ENCODE results near the gene BTBD9. TPM values are rescaled to one million over a fixed set of nuclear protein-coding genes. Genes with fewer than 3 reads are reported as not detected.

The BTBD9 gene
- 10 to 100 TPM; 16.2 to 28.3 TPM for total RNA-seq

DNA sequence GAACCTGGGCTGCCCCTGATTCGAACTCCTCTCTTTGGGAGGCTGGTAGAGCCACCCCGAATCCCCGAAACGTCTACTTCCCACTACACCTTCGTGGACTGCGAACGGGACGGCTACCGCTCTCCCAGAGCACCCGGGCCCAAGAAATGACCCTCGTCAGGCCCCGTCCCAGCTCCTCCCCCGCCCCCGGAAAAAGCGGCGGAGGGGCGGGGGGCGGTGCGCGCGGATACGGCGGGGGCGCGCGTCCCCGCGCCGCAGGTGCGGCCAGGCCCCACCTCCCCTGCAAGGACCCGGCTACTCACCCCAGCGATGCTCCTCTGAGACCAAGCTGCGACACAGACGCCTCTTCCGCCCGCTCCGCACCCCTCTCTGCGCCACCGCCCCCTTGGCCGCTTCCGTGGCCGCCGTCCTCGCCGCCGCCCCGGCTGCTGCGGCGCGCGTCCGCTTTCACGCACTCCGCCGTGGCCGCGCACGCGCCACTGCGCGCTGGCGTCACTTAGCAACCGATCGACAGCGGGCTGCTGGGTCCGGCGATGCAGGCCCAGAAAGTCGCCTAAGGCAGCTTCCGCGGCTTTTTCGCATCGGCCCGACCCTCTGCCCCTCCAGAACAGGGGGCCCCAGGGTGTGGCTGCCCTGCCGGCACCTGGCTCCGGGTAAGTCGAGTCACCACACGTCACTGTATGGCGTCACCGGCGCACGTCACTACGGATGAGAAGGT lies at the start of gene BTBD9:
BTBD9 (minus strand) TSS at position 432 of the 718 bp plus-strand sequence.
- H3K27me3 Mint-ChIP-seq, result no peaks in the 10 kb centered on the region
- H3K4me1 Mint-ChIP-seq, result peaks cover 49% of the 10 kb centered on the region

DNA sequence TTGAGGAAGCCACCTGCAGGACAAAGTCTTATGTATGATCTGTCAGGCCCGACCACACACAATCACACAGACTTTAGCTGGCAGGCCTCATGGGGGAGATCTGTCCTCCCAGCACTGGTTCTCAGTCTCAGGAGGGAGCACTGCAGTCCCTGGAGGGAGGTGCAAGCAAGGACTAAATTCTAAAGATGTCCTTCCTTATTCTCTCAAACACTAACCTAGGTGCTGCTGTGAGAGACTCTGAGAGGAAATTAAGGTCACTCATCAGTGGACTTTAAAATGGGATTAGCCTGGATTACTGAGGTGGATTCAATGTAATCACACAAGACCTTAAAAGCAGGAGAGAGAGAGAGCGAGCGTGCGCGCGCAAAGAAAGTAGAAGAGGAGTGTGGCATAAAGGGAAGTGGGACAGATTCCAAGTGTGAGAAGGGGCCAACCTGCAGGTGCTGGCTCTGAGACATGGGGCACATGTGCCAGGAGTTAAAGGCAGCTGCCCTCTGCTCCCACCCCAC lies 48.9 kb upstream of the BTBD9 start:
- Mint-ChIP-seq H3K36me3 (ENCODE audit: low read depth) (peaks cover 36% of the 10 kb centered on the region), H3K9me3 (no peaks in the 10 kb centered on the region), H3K4me1 (peaks cover 18% of the 10 kb centered on the region), H3K4me3 (no peak overlapping the region), H3K27ac (no peak overlapping the region), H3K27me3 (no peaks in the 10 kb centered on the region)
- ATAC-seq (replicated peaks), result no peak

More for the DNA sequence above, at the start of gene BTBD9:
- no peaks in the 10 kb centered on the region for H3K36me3 Mint-ChIP-seq (ENCODE audit: low read depth)
- peak; percentile 76 for ATAC-seq (replicated peaks)
- peak within 1 kb of the TSS; percentile 90 for H3K27ac Mint-ChIP-seq
- no peaks in the 10 kb centered on the region for H3K9me3 Mint-ChIP-seq
- peak within 1 kb of the TSS; percentile 86 for H3K4me3 Mint-ChIP-seq

- ATAC-seq (replicated peaks), result no peak
- peaks cover 47% of the 10 kb centered on the region for H3K36me3 Mint-ChIP-seq (ENCODE audit: low read depth)
Observed at GRCh38 chr6:38687549-38687948, 47.8 kb upstream of the BTBD9 start.

GRCh38 chr6:38687043-38687353 lies 47.3 kb upstream of the BTBD9 start:
- ATAC-seq (replicated peaks), result no peak
- no peaks in the 10 kb centered on the region for H3K27me3 Mint-ChIP-seq
- H3K9me3 Mint-ChIP-seq, result no peaks in the 10 kb centered on the region
- H3K36me3 Mint-ChIP-seq (ENCODE audit: low read depth), result peaks cover 52% of the 10 kb centered on the region
- H3K27ac Mint-ChIP-seq, result no peak overlapping the region
- peaks cover 12% of the 10 kb centered on the region for H3K4me1 Mint-ChIP-seq
- H3K4me3 Mint-ChIP-seq, result no peak overlapping the region

More at GRCh38 chr6:38687549-38687948, 47.8 kb upstream of the BTBD9 start:
- Mint-ChIP-seq H3K4me3 (no peak overlapping the region), H3K4me1 (peaks cover 12% of the 10 kb centered on the region), H3K27me3 (no peaks in the 10 kb centered on the region), H3K9me3 (no peaks in the 10 kb centered on the region), H3K27ac (no peak overlapping the region)

GRCh38 chr6:38686270-38687042 lies 46.7 kb upstream of the BTBD9 start:
- no peak overlapping the region for H3K27ac Mint-ChIP-seq

GRCh38 chr6:38684904-38685303 lies 45.2 kb upstream of the BTBD9 start:
- Mint-ChIP-seq H3K9me3 (no peaks in the 10 kb centered on the region), H3K27ac (peak overlapping the region; percentile 20), H3K4me3 (no peak overlapping the region), H3K27me3 (no peaks in the 10 kb centered on the region), H3K4me1 (peaks cover 12% of the 10 kb centered on the region), H3K36me3 (ENCODE audit: low read depth) (peaks cover 70% of the 10 kb centered on the region)
- ATAC-seq (replicated peaks), result no peak

More at GRCh38 chr6:38686270-38687042, 46.7 kb upstream of the BTBD9 start:
- H3K36me3 Mint-ChIP-seq (ENCODE audit: low read depth), result peaks cover 58% of the 10 kb centered on the region
- ATAC-seq (replicated peaks), result no peak
- no peaks in the 10 kb centered on the region for H3K9me3 Mint-ChIP-seq
- no peak overlapping the region for H3K4me3 Mint-ChIP-seq
- no peaks in the 10 kb centered on the region for H3K27me3 Mint-ChIP-seq
- peaks cover 12% of the 10 kb centered on the region for H3K4me1 Mint-ChIP-seq

DNA sequence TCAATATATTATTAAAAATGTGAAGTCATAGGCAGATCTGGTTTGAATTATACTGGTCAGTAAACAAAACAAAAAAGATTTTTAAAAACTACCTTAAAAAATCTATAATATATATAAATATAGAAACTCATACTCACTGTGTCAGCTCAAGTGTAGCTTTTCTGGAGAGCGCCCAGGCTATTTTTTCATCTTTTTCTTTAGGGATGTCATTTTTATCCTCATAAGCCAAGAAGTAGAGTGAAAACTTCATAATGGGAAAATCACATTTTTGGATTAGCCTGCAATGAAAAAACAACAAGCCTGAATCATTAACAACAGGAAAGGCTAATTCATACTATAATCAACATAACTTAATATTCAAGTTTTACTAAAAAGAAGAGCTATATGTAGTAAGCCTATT lies 44.5 kb upstream of the BTBD9 start:
- H3K4me3 Mint-ChIP-seq, result no peak overlapping the region
- H3K27ac Mint-ChIP-seq, result peak overlapping the region; percentile 20

GRCh38 chr6:38681850-38682249 lies 42.1 kb upstream of the BTBD9 start:
- Mint-ChIP-seq H3K36me3 (ENCODE audit: low read depth) (peaks cover 93% of the 10 kb centered on the region), H3K27me3 (no peaks in the 10 kb centered on the region), H3K27ac (no peak overlapping the region), H3K9me3 (no peaks in the 10 kb centered on the region), H3K4me1 (peaks cover 4% of the 10 kb centered on the region), H3K4me3 (no peak overlapping the region)
- no peak for ATAC-seq (replicated peaks)

More for the DNA sequence above, 44.5 kb upstream of the BTBD9 start:
- no peak for ATAC-seq (replicated peaks)
- Mint-ChIP-seq H3K9me3 (no peaks in the 10 kb centered on the region), H3K4me1 (peaks cover 12% of the 10 kb centered on the region), H3K36me3 (ENCODE audit: low read depth) (peaks cover 77% of the 10 kb centered on the region), H3K27me3 (no peaks in the 10 kb centered on the region)

DNA sequence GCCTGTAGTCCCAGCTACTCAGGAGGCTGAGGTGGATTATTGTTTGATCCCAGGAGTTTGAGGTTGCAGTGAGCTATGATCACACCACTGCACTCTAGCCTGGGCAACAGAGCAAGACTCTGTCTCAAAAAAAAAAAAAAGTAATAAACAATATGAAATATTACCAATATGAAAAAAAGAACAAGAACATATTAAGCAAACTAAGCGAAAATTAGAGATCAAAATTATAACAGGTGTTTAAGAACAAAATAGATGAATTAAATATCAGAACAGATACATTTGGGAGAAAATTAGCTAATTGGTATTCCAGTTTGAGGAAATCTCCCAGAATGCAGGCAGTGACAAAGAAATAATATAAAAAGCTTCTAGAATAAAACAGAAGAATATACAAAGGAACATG lies 39.9 kb upstream of the BTBD9 start:
- no peak overlapping the region for H3K27ac Mint-ChIP-seq
- peaks cover 95% of the 10 kb centered on the region for H3K36me3 Mint-ChIP-seq (ENCODE audit: low read depth)
- no peaks in the 10 kb centered on the region for H3K9me3 Mint-ChIP-seq
- H3K4me3 Mint-ChIP-seq, result no peak overlapping the region
- no peaks in the 10 kb centered on the region for H3K27me3 Mint-ChIP-seq
- H3K4me1 Mint-ChIP-seq, result no peaks in the 10 kb centered on the region
- no peak for ATAC-seq (replicated peaks)

GRCh38 chr6:38678178-38678760 lies 38.5 kb upstream of the BTBD9 start:
- ATAC-seq (replicated peaks), result no peak
- Mint-ChIP-seq H3K36me3 (ENCODE audit: low read depth) (peaks cover 92% of the 10 kb centered on the region), H3K27ac (peak overlapping the region; percentile 11), H3K4me1 (peaks cover 9% of the 10 kb centered on the region), H3K9me3 (no peaks in the 10 kb centered on the region), H3K4me3 (no peak overlapping the region), H3K27me3 (no peaks in the 10 kb centered on the region)

DNA sequence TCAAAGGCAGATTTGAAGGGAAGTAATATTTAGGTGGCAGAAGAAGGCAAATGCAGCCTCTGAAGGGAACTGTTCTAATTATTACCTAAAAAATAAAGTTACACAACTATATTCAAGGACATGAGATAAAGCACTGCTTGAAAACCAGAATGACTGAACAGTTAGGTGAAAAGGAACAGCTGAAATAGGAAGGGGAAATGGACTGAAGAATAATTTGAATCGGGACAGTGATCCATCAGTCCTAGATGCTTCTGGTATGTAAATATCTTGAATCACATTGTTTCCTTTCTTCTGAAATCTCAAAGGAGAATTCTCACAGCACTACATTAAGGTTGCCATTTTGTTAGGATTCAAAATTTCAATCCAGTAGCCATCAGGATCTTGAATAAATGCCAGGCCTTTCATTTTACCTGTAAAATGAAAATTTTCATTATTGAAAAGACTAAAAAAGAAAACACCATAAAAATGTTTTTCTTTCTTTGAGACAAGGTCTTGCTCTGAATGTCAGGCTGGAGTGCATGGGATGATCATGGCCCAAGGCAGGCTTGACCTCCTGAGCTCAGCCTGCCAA lies 37.3 kb upstream of the BTBD9 start:
- Mint-ChIP-seq H3K9me3 (no peaks in the 10 kb centered on the region), H3K27ac (peak overlapping the region; percentile 77), H3K27me3 (no peaks in the 10 kb centered on the region), H3K4me1 (peaks cover 16% of the 10 kb centered on the region), H3K36me3 (ENCODE audit: low read depth) (peaks cover 80% of the 10 kb centered on the region), H3K4me3 (no peak overlapping the region)
- ATAC-seq (replicated peaks), result no peak

DNA sequence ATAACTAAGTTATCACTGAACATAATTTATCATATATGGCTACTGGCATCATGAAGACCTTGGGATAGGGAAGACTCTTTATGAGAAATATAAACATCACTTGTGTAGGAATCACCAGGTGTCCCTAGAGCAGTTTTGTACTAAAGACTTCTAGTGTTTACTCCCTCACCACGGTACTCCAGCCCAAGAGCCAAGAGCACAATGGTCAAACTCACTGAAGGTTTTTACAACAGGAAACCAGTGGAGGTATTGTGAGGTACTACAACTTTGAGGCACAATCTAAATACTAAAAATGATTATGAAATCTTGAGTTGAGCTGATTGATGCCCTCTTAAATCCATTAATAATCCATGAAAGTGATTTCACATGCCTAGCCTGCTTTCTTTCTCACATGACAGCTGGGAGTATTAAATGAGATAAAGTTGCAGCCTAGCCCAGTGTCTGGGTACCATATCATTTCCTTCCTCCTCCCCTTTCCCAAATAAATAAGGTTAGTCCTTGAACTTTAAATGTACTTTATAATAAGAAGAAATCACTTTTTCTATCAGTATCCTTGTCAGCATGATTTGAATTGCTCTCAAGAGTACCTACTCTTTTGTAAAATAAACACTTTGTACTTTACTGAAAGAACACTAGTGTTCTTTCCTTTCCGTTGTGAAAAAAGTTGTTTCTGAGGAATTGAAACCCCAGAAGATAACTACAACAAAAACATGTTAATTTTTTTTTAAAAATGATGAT lies 36.7 kb upstream of the BTBD9 start:
- H3K27me3 Mint-ChIP-seq, result no peaks in the 10 kb centered on the region
- H3K9me3 Mint-ChIP-seq, result no peaks in the 10 kb centered on the region
- H3K4me1 Mint-ChIP-seq, result peaks cover 18% of the 10 kb centered on the region
- H3K27ac Mint-ChIP-seq, result peak overlapping the region; percentile 77
- H3K4me3 Mint-ChIP-seq, result no peak overlapping the region
- H3K36me3 Mint-ChIP-seq (ENCODE audit: low read depth), result peaks cover 73% of the 10 kb centered on the region
- ATAC-seq (replicated peaks), result no peak

DNA sequence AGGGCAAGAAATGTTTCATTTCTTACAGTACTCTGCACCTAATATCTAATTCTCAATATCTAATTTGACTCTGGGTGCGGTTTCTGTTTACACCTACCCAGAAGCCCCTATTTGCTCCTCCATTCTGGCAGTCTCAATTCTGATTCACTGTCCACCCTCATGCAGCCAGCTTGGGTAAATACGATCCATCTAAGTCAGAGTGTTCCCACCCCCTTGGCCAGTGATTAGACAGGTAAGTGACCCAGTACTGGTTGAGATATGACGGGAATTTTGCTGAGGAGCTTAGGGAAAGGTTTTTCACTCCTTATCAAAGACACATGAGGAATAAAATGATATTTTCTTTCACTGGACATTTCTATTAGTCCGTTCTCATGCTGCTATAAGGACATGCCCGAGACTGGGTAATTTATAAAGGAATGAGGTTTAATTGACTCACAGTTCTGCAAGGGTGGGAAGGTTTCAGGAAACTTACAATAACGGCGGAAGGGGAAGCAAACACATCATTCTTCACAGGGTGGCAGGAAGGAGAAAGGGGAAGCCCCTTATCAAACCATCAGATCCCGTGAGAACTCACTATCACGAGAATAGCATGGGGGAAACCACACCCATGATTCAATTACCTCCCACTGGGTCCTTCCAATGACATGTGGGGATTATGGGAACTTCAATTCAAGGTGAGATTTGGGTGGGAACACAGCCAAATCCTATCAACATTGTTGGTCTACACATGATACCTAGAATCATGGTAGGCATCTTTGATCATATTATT lies 33.9 kb upstream of the BTBD9 start:
- peaks cover 18% of the 10 kb centered on the region for H3K4me1 Mint-ChIP-seq
- peak; percentile 73 for ATAC-seq (replicated peaks)

More for the DNA sequence above, 33.9 kb upstream of the BTBD9 start:
- Mint-ChIP-seq H3K27me3 (no peaks in the 10 kb centered on the region), H3K4me3 (peak overlapping the region; percentile 52), H3K36me3 (ENCODE audit: low read depth) (peaks cover 48% of the 10 kb centered on the region), H3K9me3 (no peaks in the 10 kb centered on the region), H3K27ac (peak overlapping the region; percentile 65)
